Measurements from ENCODE around the gene ITK. TPM values are rescaled to one million over a fixed set of nuclear protein-coding genes. Genes with fewer than 3 reads are reported as not detected.

The ITK gene
- total and polyA plus RNA-seq, 2 donors (not counting 3 experiments of a cell fraction or from before 2014, with no cell fraction given) = not detected

GRCh38 chr5:157167214-157167621, 13.4 kb upstream of the ITK start:
- FAIRE-seq (no peak), DNase-seq (ENCODE audit: low read depth, low spot score) (no peak)
- intact Hi-C loops (cut with micrococcal nuclease) = no loop called here
- no peak overlapping the region for H3K4me2 ChIP-seq (ENCODE audit: insufficient read depth, low read length)
- BruUV-seq (replicated peaks) = no TSS peak
- H2AFZ ChIP-seq (ENCODE audit: low read depth, low read length) = no peak overlapping the region
- no peaks in the 10 kb centered on the region for H3K9me1 ChIP-seq (replicated peaks; ENCODE audit: control insufficient read depth, extremely low read depth, insufficient read depth, low read length)
- H4K20me1 ChIP-seq (replicated peaks; ENCODE audit: control insufficient read depth, extremely low read depth, insufficient read depth, low read length) = no peaks in the 10 kb centered on the region
- POLR2A ChIA-PET = no interaction called here
- no peak overlapping the region for H3K4me3 ChIP-seq (replicated peaks in 1 of 3; ENCODE audit: insufficient read depth in 1 of 3, low read depth in 1 of 3, low read length in 3 of 3)
- no peaks in the 10 kb centered on the region for H3K27me3 ChIP-seq (ENCODE audit: control insufficient read depth in 2 of 2, insufficient read depth in 2 of 2, low read length in 2 of 2)
- no peaks in the 10 kb centered on the region for H3K36me3 ChIP-seq (ENCODE audit: control insufficient read depth in 2 of 2, extremely low read depth in 1 of 2, insufficient read depth in 2 of 2, low read length in 2 of 2)
- dilution Hi-C loops (cut with MboI; ENCODE audit: extremely low pct_ligation_motif_present, low sequenced_read_pairs) = no loop called here
- H3K9me3 ChIP-seq (replicated peaks; ENCODE audit: control insufficient read depth, insufficient read depth, low read length) = no peaks in the 10 kb centered on the region
- no peak for TF ChIP-seq POLR2AphosphoS5 (IDR thresholded peaks at IDR 0.05; ENCODE audit: insufficient read depth, low read depth, low read length)
- no peak for TF ChIP-seq EZH2 (IDR thresholded peaks at IDR 0.05; ENCODE audit: borderline replicate concordance, low read depth, low read length, severe bottlenecking)
- TF ChIP-seq MAX (IDR thresholded peaks at IDR 0.05; ENCODE audit: insufficient read depth, insufficient read length) = no peak
- no peak for TF ChIP-seq JUN (IDR thresholded peaks at IDR 0.05; ENCODE audit: borderline replicate concordance, insufficient read depth, insufficient read length, low read depth)
- no peak for TF ChIP-seq CTCF (IDR thresholded peaks at IDR 0.05; ENCODE audit: extremely low read depth in 1 of 2, insufficient read depth in 1 of 2, low read depth in 1 of 2, low read length in 2 of 2)
- no peak for TF ChIP-seq GATA2 (IDR thresholded peaks at IDR 0.05; ENCODE audit: insufficient read depth, insufficient read length, low read depth, low read length)
- TF ChIP-seq POLR2A (IDR thresholded peaks at IDR 0.05; ENCODE audit: low read depth, low read length) = no peak
- TF ChIP-seq MYC (IDR thresholded peaks at IDR 0.05; ENCODE audit: low read depth, low read length) = no peak
- TF ChIP-seq FOS (IDR thresholded peaks at IDR 0.05; ENCODE audit: borderline replicate concordance, insufficient read depth, low read length) = no peak
- no peaks in the 10 kb centered on the region for H3K4me1 ChIP-seq (ENCODE audit: control insufficient read depth, extremely low read depth, insufficient read depth, low read length)
- CTCF ChIA-PET = interaction anchor here (1.0 kb wide), 2 partner anchors 12 to 18 kb away, joined by 3 to 6 read pairs; no protein-coding TSS in a partner anchor
- H3K79me2 ChIP-seq (ENCODE audit: control insufficient read depth, insufficient read depth, low read length) = no peaks in the 10 kb centered on the region
- H3K9ac ChIP-seq (replicated peaks; ENCODE audit: extremely low read depth, insufficient read depth, low read length) = no peak overlapping the region
- H3K27ac ChIP-seq (ENCODE audit: insufficient read depth, low read depth, low read length) = no peak overlapping the region

Data from endothelial cell of umbilical vein (primary cell).